ENCODE data around the gene ROPN1B. TPM values are rescaled to one million over a fixed set of nuclear protein-coding genes. Genes with fewer than 3 reads are reported as not detected.
"Not testable (repeated sequence)": the region's sequence is repeated elsewhere in the genome, so short reads cannot be mapped to it uniquely, and the experiment has no call there.

The ROPN1B gene
- total RNA-seq, 4 donors from 2014 or later, result not detected

- H3K36me3 ChIP-seq; intact Hi-C loops (cut with DNase I); H3K27ac ChIP-seq; DNase-seq; H3K9me3 ChIP-seq: not testable (repeated sequence)
- Histone ChIP-seq H3K4me3 (peak overlapping the region in 3 of 4 donors; percentile 22 to 55 (median 33)), H3K4me1 (peaks cover 0 to 20% (median 4%) of the 10 kb centered on the region in 3 donors), H3K27me3 (peaks cover 0 to 30% (median 3%) of the 10 kb centered on the region in 4 donors)
- TF ChIP-seq CTCF (IDR thresholded peaks at IDR 0.05), result peak; percentile 61 to 76 (median 69)
- 0 to 2% methylated on average over 15 to 18 of the region's 31 CpGs for WGBS, 2 donors
Measured at GRCh38 chr3:125971997-125972944, 3.3 kb downstream of the ROPN1B start.

GRCh38 chr3:125975245-125976002 lies 6.4 kb downstream of the ROPN1B start:
- peaks cover 0 to 11% (median 4%) of the 10 kb centered on the region in 3 donors for H3K4me1 ChIP-seq
- intact Hi-C loops (cut with DNase I); H3K27ac ChIP-seq; H3K9me3 ChIP-seq; DNase-seq; H3K4me3 ChIP-seq; H3K36me3 ChIP-seq: not testable (repeated sequence)
- peaks cover 0 to 20% (median 3%) of the 10 kb centered on the region in 4 donors for H3K27me3 ChIP-seq
- 53 to 61% methylated on average over 3 to 4 of the region's 9 CpGs for WGBS, 2 donors

- H3K4me3 ChIP-seq; H3K36me3 ChIP-seq; H3K27ac ChIP-seq; H3K9me3 ChIP-seq; DNase-seq; intact Hi-C loops (cut with DNase I): not testable (repeated sequence)
- WGBS, 2 donors, result 69 to 81% methylated on average over 2 to 3 of the region's 3 CpGs
- peaks cover 0 to 14% (median 3%) of the 10 kb centered on the region in 4 donors for H3K27me3 ChIP-seq
- H3K4me1 ChIP-seq, result peaks cover 0 to 11% (median 4%) of the 10 kb centered on the region in 3 donors
Measured at GRCh38 chr3:125976003-125976390, 7.0 kb downstream of the ROPN1B start.

- H3K27me3 ChIP-seq, result not testable (repeated sequence)
Measured at GRCh38 chr3:125977104-125977503, 8.1 kb downstream of the ROPN1B start.

GRCh38 chr3:125984951-125985350 lies 16.0 kb downstream of the ROPN1B start:
- H3K36me3 ChIP-seq; intact Hi-C loops (cut with DNase I); H3K27ac ChIP-seq; H3K9me3 ChIP-seq; H3K27me3 ChIP-seq; H3K4me1 ChIP-seq; DNase-seq; H3K4me3 ChIP-seq: not testable (repeated sequence)
- 32 to 86% methylated on average over 2 of the region's 2 CpGs for WGBS, 2 donors

More at GRCh38 chr3:125977104-125977503, 8.1 kb downstream of the ROPN1B start:
- WGBS, 2 donors, result 48% methylated on average over 4 of the region's 7 CpGs; no CpG with 5 or more reads in 1 of the 2 donors
- intact Hi-C loops (cut with DNase I); H3K36me3 ChIP-seq; H3K9me3 ChIP-seq; H3K4me1 ChIP-seq; DNase-seq; H3K27ac ChIP-seq; H3K4me3 ChIP-seq: not testable (repeated sequence)

GRCh38 chr3:125990253-125990970 lies 21.4 kb downstream of the ROPN1B start:
- TF ChIP-seq POLR2A (IDR thresholded peaks at IDR 0.05) (peak in 2 of 4 donors; percentile 58 to 65), CTCF (IDR thresholded peaks at IDR 0.05) (no peak)
- Histone ChIP-seq H3K4me1 (peaks cover 0 to 19% (median 6%) of the 10 kb centered on the region in 3 donors), H3K36me3 (no peaks in the 10 kb centered on the region), H3K27me3 (no peaks in the 10 kb centered on the region), H3K4me3 (peak overlapping the region; percentile 37 to 77 (median 64)), H3K27ac (peak overlapping the region; percentile 61 to 87 (median 84)), H3K9me3 (no peaks in the 10 kb centered on the region)
- WGBS, 2 donors, result 2 to 31% methylated on average over 20 to 45 of the region's 52 CpGs
- intact Hi-C loops (cut with DNase I), result no loop called here
- peak; percentile 44 for DNase-seq

GRCh38 chr3:125996751-125997150 lies 27.8 kb downstream of the ROPN1B start:
- intact Hi-C loops (cut with DNase I); H3K27ac ChIP-seq; H3K27me3 ChIP-seq; H3K4me3 ChIP-seq; H3K36me3 ChIP-seq; DNase-seq; H3K4me1 ChIP-seq: not testable (repeated sequence)
- H3K9me3 ChIP-seq, result peaks cover 0 to 27% (median 0%) of the 10 kb centered on the region in 3 donors
- 97 to 100% methylated on average over 1 to 3 of the region's 4 CpGs for WGBS, 2 donors

All from esophagus squamous epithelium (tissue), 5 donors.